Activated CD4-positive, CD25-positive, alpha-beta regulatory T cell treated with anti-CD3 and anti-CD28 coated beads, Interleukin-2, amount 50 U/mL, for 24 hours (primary cell): ENCODE results near the gene SMCHD1.
"Not testable (repeated sequence)": the region's sequence is repeated elsewhere in the genome, so short reads cannot be mapped to it uniquely, and the experiment has no call there.

Source experiments
- ATAC-seq, 2 donors: fragments of 150-1000 bp; cut with Tn5 transposase; one replicate each; pipeline ENCODE4 v1.10.0; 2021; ENCODE audit warnings: mild to moderate bottlenecking in 1 of 2, moderate library complexity in 1 of 2

SMCHD1 gene

DNA sequence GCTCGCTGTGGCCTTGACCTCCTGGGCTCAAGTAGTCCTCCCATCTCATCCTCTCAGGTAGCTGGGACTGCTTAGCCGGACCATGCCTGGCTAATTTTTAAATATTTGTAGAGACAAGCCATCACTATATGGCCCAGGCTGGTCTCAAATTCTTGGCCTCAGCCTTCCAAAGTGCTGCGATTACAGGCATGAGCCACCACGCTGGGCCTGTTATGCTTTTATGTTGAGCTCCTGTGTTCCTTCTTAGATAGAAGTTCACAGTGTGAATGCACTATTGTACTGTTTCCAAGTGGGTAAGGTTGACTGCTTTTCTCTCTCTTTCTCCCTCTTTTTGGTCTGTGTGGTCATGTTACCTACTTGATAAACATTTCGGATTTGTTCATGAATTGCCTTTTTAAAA lies 61.9 kb downstream of the SMCHD1 start:
- ATAC-seq = no peak

DNA sequence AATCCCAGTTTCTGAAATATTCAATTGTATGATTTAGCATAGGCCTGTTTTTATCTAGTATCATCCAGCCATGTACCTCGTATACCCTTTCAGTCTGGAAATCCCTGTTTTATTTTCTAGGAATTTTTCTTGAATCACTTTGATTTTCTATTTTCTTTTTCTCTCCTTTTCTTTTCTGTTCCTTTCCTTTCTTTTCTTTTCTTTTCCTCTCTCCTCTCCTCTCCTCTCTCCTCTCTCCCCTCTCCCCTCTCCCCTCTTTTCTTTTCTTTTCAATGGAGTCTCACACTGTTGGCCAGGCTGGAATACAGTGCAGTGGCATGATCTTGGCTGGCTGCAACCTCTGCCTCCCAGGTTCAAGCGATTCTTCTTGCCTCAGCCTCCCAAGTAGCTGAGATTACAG lies 63.5 kb downstream of the SMCHD1 start:
- no peak for ATAC-seq

DNA sequence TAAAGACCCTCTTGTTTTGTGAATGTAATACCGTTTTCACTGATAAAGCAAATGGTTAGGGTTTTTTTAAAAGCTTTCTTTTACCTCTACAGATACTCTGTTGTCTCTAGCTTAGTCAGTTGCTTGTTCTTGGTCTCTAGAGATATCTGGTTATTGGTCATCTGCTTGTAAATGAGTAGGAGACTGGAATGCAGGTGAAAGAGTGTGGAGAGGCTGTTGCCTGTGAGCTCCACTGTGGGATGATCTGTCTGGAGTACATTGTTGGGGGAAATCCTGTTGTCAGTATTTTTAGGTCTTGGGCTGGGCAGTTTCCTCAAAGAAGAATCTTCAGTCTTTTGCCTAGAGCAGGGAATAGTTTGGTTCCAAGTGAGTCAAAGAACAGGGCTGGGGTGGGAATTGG lies 67.7 kb downstream of the SMCHD1 start:
- ATAC-seq = no peak

DNA sequence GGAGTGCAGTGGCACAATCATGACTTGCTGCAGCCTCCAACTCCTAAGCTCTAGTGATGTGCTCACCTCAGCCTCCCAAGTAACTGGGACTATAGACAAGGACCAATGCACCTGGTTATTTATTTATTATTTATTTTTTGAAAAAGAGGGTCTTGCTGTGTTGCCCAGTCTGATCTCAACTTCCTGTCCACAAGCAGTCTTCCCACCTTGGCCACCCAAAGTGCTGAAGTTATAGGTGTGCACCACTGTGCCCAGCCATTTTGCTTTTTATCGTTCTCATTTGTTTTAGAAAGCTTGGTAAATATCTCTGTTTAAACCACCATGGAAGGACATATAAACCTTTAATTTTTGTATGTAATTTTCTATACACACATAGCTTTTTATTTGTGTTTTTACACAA lies 74.2 kb downstream of the SMCHD1 start:
- no peak for ATAC-seq

DNA sequence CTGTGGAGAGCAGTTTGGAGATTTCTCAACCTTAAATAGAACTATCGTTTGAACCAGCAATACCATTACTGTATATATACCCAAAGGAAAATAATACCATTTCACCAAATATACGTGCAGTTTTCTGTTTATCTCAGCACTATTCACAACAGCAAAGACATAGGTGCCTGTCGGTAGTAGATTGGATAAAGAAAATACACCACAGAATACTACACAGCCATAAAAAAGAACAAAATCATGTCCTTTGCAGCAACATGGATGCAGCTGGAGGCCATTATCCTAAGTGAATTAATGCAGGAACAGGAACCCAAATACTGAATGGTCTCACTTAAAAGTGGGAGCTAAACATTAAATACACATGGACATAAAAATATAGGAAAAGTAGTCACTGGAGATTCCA lies 81.3 kb downstream of the SMCHD1 start:
- no peak for ATAC-seq

DNA sequence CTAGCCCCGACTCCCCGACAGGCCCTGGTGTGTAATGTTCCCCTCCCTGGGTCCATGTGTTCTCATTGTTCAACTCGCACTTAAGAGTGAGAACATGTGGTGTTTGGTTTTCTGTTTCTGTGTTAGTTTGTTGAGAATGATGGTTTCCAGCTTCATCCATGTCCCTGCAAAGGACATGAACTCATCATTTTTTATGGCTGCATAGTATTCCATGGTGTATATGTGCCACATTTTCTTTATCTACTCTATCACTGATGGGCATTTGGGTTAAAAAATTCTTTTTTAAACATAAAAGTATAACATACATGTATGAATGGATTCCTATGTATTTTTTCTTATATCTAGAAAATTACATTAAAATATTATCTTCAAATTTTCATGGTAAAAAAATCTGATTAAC lies 84.6 kb downstream of the SMCHD1 start:
- not testable (repeated sequence) for ATAC-seq

DNA sequence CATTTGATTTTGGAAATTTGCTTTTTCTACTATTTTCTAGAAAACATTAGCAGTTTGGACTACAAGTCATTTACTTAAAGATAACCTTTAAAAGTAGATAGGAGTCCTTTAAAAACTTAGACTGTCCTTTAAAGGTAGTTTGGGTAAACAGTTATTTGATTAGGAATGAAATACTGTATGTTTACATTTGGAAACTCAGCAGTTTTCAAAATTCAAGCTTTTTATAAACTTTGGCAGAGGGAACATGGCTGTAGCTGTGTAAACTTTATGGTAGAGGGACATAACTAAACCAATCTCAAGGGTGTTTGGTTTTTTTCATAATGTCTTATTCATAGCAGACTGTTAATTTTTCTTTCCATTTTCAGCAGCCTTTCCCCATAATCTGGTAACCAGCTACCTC lies 90.7 kb downstream of the SMCHD1 start:
- no peak for ATAC-seq

DNA sequence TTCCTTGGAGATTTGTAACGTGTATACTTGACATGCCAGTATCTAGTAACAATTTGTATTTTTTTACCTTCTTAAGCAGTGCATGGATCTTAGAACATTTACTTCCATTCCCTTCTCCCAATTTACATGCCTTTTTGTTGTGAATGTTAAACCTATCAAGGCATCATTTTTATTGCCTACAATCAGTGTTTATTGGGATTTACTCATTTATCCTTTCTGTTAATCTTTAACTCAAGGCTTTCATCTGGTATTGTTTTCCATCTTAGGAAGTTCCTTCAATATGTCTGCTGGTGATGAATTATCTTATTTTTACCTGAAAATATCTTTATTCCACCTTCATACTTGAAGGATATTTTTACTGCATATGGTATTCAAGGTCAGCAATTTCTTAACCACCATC lies 102.8 kb downstream of the SMCHD1 start:
- no peak for ATAC-seq

DNA sequence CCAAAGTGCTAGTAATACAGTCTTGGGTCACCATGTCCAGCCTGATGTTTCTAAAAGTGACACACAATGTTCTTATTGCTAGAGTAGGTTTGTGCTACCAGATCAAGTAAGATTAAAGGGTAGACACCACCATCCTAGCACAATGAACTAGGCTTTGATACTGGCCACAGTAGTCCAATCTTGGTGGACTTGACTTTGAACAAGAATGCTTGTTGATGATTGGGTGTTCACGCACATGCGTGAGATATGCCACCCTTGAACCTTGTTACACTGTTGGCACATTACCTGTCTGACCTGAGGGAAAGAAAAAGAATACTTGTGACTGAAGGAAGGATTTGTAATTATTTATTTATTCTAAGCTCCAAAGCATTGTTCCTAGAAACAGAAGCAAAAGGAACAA lies 119.1 kb downstream of the SMCHD1 start:
- no peak for ATAC-seq

DNA sequence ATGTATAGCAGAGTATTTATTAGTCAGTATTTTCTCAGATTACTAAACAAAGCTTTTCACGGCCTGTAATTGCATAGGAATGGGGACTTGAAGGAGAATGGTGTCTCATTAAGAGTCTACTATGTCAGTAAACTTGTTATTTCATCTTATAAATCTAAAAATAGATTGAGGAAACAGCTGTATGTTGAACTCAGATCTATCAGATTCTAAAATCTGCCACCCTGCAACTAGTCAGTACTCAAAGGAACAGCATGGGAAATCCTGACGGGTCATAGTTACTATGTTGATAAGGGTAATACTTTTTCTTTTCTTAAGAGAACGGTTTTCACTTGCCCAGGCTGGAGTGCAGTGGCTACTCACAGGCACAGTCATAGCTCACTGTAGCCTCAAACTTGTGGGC lies 121.1 kb downstream of the SMCHD1 start:
- ATAC-seq = no peak

DNA sequence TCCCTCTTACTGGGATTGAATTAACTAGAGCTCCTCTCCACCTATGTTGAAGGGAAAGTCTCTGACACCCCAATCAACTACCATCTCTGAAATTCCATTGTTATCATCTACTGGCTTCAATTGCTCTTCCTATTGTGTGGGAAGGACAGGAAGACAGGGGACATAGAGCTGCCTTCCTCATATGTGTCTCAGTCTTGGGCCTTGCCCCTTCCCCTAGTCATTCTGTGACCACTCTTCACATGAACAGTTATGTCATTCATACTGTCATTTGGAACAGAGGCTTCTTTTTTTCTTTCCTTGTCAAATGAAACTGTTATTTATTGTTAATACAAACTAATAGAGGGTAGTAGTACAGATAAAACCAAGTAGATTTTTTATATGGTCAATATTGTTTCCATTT lies 121.7 kb downstream of the SMCHD1 start:
- no peak for ATAC-seq

DNA sequence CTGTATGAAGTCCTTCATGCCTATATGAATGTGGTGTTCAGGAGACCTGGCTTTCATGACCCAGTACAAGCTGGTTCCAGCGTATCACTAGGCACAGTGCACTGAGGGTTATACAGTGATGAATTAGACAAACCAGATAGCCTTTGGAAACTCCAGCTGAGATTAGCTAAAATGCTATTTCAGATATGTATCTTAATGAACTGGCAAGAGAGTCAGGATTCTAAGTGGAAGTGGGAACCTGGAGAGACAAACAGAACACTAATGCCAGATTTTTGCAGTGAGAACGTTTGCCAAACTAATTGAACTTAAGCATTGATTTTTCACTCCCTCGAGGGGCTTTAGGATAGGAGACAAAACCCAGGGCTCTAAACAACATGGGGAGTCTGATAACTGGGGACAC lies 125.2 kb downstream of the SMCHD1 start:
- ATAC-seq = no peak

DNA sequence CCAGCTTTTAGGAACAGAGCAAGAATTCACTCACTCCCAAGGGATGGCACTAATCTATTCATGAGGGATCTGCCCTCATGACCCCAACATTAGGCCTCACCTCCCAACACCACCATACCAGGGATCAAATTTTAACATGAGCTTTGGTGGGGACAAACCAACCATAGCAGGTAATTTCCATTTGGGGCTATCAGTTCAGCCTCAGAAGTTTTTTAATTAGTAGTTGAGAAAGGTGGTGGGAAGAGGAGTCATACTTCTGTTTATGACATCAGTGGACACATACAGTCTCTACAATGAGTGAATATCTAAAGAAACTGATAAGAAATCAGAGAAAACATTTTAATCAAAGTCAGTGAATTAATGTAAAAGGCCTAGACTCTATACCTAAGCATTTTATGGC lies 131.7 kb downstream of the SMCHD1 start:
- ATAC-seq = peak in 1 of 2 donors; percentile 13

DNA sequence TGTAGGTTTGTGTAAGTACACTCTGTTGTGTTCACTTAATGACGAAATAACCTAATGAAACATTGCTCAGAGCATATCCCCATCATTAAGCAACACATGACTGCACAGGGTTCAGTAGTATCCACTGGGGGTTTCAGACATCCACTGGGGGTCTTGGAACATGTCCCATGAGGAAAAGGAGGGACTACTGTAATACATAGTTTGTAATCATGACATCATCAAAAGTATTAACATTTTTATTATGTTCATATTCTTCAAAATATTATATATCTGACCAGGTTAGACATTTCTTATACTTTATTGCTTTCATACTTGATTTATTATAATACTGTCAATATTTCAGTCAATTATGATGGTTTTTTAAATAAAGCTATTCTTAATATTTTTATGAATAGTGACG lies 136.9 kb downstream of the SMCHD1 start:
- ATAC-seq = no peak

DNA sequence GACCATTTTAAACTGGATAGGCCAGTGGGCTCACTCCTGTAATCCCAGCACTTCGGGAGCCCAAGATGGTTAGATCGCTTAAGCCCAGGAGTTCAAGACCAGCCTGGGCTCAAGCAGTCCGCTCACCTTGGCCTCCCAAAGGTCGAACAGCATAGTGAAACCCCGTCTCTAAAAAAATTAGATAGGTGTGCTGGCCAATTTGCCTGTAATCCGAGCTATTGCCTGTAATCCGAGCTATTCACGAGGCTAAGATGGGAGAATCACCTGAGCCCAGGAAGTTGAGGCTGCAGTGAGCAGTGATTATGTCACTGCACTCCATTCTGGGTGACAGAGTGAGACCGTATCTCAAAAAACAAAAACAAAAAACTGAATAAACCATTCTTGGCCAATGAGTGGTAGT lies 138.6 kb downstream of the SMCHD1 start:
- ATAC-seq = no peak

DNA sequence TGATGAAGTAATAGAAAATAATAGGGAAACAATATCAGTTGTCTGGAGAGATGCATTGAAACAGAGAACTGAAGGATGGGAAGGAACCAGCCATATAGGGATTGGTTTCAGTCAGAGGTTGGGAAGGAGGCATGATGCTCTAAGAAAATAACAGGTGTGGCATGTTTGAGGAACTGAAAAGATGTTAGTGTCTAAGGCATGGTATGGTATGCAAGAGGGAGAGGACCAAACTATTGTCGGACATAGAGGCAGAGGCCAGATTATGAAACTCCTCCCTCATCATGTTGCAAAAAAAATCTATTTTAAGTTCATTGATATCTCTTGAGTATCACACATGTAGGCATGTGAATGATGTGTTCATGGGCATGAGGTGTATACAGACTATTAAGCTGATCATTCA lies 142.4 kb downstream of the SMCHD1 start:
- ATAC-seq = no peak

DNA sequence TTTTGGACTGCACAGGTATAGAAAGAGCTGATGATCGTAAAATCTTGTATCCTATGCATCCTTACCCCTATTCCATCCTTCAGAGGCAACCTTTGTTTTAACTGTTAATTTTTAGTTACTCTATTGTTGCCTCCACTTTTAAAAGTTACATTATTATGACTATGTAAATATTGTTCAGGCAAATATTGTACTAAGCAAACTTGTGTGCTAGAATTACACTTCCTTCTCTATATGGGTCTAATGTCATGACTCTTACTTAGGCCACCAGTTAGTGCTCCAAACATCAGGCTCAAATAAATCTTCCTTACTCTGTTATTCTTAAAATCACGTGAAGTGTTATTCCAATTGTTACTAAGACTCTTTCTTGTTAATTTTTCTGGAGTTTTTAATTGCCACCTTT lies 143.8 kb downstream of the SMCHD1 start:
- no peak for ATAC-seq

DNA sequence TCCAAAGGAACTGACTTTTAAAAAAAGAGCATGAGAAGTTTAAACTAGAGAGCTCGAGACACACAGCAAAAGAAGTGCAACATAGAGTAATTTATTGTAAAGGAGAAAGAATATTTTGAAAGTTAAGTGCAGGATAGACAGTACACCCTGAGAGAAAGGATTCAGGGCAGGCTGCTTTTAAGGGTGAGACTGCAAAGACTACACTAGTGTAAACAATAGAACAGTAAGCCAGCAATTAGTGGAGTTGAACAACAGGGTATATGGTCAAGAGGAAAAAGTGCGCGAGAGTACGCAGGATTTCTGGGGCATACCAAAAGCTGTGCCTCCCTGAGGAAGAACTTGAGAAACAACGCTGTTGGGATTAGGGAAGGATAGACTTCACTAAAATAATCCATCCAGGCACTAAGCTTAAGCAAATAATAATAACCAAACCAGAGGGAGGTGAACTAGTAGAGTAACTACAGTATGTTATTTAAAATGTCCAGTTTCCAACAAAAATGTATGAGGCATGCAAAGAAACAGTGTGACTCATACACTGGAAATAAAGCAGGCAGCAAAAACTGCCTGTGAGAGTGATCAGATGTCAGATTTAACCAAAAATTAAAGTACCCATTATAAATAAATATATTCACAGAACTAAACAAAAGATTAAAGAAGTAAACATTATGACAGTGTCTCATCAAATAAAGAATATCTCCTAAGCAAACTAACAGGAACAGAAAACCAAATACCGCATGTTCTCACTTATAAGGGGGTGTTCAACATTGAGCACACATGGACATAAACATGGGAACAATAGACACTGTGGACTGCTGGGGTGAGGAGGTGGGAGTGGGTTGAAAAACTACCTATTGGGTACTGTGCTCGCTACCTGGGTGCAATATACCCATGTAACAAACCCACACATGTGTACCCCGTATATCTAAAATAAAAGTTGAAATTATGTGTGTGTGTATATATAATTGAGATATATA lies 150.7 kb downstream of the SMCHD1 start:
- no peak for ATAC-seq

DNA sequence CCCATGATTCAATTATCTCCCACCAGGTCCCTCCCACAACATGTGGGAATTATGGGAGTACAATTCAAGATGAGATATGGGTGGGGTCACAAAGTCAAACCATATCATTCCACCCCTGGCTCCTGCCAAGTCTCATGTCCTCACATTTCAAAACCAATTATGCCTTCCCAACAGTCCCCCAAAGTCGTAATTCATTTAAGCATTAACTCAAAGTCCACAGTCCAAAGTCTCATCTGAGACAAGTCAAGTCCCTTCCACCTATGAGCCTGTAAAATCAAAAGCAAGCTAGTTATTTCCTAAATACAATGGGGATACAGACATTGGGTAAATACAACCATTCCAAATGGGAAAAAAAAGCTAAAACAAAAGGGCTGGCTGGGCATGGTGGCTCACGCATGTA lies 153.1 kb downstream of the SMCHD1 start:
- ATAC-seq = not testable (repeated sequence)

DNA sequence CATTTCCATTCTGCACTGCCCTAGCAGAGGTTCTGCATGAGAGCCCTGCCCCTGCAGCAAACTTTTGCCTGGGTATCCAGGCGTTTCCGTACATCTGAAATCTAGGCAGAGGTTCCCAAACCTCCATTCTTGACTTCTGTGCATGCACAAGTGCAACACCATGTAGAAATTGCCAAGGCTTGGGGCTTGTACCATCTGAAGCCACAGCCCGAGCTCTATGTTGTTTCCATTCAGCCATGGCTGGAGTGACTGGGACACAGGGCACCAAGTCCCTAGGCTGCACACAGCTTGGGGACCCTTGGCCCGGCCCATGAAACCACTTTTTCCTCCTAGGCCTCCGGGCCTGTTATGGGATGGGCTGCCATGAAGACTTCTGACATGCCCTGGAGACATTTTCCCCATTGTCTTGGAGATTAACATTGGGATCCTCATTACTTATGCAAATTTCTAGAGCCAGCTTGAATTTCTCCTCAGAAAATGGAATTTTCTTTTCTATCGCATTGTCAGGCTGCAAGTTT lies 154.2 kb downstream of the SMCHD1 start:
- ATAC-seq = not testable (repeated sequence)

DNA sequence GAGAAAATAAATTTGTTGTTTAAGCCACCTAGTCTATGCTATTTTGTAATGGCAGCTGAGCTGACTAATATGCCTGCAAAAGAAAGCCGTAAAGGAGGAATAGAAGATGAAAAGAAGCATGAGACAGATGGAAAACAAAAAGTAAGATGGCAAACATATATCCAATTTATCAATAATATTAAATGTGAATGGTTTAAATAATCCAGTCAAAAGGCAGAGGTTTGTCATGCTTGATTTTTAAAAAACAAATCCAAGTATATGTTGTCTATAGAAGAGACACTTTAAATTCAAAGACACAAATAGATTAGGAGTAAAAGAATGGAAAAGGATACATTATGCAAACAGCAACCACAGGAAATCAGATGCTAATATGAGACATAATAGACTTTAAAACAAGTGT lies 155.9 kb downstream of the SMCHD1 start:
- ATAC-seq = no peak

DNA sequence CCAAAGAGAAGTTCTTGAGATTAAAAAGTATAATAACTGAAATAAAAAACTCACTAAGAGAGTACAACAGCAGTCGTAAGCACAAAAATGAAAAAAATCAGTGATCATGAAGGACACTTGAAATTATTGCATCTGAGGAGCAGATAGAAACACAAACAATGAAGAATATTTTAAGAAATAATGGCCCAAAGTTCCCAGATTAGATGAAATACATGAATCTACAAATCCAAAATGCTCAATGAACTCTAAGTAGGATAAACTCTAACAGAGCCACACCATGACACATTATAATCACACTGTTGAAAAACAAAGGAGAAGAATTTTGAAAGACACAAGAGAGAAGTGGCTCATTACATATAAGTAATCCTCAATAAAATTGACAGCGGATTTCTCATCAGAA lies 159.4 kb downstream of the SMCHD1 start:
- ATAC-seq = no peak

DNA sequence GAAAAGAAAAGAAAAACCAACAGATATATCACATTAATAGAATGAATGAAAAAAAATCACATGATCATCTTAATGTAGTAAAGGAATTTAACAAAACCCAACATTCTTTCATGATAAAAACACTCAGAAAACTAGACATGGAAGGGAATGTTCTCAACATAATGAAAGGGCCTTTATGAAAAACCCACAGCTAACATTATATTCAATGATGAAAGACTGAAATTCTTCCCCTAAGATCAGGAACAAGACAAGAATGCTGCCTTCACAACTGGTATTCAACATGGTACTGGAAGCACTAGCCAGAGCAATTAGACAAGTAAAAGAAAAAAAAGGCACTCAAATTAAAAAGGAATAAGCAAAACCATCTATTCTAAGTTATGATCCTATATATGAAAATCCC lies 162.8 kb downstream of the SMCHD1 start:
- no peak for ATAC-seq

DNA sequence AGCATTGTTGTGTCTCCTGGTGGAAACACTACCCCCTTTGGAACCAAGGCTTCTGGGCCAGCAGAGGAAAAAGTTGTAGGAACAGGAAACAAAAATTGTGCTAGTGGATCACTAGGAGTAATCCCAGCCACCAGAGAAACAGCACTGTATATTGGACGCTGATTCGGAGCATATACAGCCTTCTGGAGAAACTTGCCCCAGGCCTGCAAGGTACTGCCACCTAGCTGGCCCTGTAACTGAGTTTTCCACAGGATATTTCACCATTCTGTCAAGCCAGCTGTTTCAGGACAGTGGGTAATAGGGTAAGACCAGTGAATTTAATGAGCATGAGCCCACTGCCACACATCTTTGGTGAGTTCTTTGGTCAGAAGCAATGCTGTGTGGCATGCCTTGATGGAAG lies 166.2 kb downstream of the SMCHD1 start:
- no peak for ATAC-seq
